Measurements from ENCODE around the gene PPP1R37.

The PPP1R37 gene

DNA sequence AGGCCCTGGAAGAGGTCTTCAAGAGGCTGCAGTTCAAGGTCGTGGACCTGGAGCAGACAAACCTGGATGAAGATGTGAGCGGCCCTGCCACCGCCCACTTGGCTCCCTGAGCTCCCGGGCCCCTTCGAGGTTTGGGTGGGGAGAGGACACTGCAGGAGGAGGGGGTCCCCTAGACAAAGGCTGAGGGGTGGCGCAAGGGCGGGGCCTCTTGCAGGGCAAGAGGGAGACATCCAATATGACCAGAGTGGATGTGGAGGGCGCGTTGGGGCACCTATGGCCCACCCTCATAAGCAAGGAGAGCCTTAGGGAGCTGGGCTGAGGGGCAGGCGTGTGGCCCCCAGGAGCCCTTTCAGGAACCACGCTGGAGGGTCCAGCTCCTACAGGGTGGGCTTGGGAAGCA lies 47.6 kb downstream of the PPP1R37 start:
- no peak for DNase-seq

DNA sequence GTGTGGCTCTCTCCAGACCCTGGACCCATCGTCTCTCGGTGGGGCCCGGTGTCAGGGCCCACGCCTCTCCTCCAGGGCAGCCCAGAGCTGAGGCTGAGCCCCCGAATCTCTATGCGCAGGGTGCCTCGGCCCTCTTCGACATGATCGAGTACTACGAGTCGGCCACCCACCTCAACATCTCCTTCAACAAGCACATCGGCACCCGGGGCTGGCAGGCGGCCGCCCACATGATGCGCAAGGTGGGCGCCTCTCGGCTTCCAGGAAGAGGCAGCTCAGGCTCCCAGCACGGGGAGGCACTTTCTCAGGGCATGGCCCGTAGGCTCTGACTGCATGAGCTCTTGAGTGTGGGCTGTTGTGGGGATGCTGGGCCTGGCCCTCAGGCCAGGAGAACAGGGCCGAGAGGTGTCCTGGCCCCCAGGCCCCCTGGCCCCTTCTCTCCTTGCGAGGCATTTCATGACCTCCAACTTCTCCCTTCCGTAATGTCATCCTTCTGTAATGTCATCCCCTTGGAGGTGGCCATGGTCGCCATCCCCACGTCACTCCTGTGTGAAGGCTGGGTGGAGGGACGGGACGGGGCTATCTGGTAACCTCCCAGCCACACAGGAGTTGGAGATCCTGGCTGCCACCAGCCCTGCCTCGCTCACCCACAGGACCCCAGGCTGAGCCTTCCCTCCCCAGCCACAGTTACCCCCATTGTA lies 48.4 kb downstream of the PPP1R37 start:
- no peak for DNase-seq

DNA sequence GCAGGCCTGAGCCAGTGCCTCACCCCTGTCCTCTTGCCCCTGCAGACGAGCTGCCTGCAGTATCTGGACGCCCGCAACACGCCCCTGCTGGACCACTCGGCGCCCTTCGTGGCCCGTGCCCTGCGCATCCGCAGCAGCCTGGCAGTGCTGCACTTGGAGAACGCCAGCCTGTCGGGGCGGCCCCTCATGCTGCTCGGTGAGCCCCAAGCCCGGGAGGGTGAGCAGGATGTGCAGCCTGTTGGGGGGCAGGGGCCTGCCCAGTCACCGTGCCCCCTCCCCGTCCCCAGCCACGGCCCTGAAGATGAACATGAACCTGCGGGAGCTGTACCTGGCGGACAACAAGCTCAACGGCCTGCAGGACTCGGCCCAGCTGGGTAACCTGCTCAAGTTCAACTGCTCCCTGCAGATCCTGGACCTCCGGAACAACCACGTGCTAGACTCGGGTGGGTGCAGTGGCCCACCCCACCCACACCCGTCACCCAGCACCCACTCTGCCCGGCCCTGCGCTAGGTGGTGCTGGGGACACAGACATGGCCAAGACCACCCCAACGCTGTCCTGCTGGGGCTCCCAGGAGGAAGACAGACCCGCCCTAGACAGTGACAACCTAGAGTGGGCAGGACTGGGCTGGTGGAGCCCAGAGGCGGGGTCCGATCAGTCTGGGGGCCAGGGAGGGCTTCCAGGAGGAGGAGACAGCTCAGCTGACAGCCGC lies 49.2 kb downstream of the PPP1R37 start:
- DNase-seq: no peak

DNA sequence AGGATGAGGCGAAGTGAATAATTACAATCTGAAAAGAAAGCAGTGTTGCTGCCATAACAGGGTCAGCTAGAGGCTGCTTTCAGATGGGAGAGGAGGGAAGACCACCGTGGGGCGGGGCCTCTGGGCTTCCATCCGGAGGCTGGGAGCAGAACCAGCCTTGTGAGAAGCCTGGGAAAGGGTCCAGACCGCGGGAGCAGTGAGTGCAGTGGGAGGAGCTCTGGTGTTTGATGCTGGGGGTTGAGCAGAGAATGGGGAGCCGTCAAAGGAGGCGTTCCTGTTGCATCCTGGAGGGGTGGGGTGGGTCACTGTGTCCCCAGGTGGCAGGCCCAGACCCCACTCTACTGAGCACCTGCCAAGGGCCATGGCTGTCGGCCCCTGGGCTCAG lies 49.7 kb downstream of the PPP1R37 start:
- DNase-seq: no peak

DNA sequence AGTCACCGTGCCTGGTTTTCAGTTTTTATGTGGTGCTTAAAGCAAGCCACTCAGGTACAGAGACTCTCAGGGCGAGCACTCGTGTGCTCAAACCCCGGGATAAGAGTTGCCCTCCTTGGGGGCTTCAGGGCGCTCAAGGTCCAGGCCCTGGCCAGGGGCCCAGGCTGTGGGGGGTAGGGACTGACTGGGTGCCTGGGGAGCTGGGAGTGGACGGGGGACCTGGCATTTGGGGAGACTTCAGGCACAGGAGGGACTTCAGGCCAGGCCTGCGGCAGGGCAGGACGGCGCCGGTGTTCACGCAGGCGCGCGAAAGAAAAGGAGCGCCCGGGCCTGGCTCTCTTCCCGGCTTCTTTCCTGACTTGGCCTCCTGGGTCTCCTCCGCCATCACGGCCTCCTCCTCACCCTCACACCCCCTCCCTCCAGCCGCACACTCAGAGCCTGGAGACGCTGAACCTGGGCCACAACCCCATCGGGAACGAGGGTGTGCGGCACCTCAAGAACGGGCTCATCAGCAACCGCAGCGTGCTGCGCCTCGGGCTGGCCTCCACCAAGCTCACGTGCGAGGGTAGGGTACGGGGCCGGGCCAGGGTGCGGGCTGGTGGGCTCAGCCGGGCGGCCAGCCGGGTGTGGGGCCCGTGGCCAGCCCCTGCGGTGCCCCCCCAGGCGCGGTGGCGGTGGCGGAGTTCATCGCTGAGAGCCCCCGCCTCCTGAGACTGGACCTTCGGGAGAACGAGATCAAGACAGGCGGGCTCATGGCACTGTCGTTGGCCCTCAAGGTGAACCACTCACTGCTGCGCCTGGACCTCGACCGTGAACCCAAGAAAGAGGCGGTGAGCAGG lies 51.7 kb downstream of the PPP1R37 start:
- no peak for DNase-seq

DNA sequence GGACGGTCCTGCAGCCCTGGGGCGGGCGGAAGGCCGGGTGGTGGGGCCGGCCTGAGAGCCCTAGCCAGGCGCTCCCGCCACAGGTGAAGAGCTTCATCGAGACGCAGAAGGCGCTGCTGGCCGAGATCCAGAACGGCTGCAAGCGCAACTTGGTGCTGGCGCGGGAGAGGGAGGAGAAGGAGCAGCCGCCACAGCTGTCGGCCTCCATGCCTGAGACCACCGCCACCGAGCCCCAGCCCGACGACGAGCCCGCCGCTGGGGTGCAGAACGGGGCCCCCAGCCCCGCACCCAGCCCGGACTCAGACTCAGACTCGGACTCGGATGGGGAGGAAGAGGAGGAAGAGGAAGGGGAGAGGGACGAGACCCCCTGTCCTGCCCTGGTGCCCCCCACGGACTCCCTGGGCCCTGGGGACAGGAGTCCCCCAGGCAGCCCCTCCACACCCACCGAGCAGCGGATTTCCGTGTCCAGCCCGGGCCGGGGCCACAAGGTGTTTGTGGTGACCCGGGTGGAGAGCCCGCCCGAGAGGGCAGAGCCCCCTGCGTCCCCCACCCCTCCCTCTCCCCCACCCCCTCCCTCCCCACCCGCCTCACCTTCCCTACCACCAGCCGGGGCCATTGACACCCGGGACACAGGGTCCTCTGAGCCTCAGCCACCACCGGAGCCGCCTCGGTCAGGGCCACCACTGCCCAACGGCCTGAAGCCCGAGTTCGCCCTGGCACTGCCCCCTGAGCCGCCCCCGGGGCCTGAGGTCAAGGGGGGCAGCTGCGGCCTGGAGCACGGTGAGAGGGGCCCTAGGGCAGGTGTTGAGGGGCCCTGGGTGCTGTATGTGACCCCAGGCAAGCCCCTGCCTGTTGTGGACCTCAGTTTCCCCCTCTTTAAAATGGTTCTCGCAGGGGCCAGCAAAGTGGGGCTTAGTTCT lies 52.6 kb downstream of the PPP1R37 start:
- no peak for DNase-seq

DNA sequence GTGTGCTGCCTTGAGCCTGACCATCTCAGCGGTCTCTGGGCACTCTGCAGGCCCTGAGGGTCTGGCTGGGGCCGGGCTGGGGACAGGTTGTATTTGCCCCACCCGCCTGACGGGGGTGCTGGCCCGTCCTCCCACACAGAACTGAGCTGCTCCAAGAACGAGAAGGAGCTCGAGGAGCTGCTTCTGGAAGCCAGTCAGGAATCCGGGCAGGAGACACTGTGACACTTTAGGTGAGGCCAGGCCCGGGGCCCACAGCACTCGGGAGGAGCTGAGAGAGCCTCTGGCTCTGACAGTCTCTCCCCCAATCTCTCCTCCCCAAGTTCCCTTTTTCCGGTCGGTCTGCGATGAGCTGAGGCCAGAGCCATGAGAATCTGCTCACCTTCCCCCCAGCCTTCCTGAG lies 53.3 kb downstream of the PPP1R37 start:
- DNase-seq: no peak

DNA sequence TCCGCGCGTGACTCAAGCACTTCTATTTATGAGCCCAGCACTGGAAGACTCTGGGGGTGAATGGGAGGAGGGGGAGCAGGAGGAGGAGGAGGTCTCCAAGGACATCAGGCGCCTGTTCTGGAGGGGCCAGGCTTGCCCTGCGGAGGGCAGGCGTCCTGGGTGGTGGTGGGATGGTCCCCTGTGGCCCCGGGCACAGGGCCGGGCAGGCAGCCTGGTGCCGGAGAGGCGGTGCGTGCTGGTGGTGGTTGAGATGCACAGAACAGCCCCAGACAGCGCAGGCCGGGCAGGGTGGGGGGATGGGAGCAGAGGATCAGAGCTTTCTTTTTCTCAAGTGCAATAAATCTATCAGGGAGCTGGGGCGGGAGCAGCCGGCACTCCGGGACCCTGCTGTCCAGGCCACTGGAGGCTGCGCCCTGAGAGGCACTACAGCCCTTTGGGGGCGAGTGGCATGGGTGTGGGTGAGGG lies 53.8 kb downstream of the PPP1R37 start:
- no peak for DNase-seq

DNA sequence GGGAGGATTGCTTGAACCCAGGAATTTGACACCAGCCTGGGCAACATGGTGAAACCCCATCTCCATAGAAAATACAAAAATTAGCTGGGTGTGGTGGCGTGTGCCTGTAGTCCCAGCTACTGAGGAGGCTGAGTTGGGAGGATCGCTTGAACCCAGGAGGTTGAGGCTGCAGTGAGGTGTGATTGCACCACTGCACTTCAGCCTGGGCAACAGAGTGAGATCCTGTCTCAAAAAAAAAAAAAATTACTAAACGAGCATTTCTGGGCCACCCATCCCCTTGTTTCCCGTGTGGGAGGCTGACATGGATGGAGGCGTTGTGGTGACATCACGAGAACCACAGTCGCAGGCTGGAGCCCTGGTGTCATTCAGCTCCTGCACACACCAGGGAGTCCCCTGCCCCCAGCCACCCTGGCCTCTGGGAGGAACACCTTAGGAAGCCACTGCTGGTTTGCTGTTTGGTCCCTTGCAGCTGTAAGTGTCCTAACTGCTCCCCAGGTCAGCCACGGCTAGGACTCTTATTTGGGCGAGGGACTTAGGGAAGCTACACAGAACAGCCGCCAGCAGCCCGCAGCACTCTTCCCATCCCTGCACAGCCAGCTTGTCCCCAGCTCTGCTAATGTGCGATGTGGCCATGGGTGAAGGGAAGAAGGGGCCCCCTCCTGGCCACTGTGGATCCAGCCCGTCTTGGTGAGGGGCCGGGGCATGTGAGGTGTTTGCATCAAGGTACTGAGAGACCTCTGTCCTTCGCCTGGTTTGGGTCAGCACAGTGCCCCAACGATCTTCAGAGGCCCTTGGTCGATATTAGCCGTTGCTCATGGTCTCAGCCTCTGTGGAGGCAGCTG lies 55.1 kb downstream of the PPP1R37 start:
- no peak for DNase-seq

DNA sequence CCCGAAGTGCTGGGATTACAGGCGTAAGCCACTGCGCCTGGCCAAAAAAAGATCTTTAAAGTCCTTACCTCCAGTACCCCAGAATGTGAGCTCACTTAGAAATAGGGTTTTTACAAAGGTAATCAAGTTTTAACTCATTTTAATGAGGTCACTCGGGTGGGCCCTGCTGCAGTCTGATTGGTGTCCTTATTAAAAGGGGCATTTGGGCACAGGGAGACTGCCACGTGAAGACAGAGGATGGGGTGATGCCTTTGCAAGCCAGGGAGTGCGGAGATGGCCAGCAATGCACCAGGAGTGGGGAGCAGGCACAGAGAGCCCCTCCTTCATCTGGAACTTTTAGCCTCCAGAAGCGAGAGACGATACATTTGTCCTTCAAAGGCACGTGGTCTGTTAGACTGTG lies 56.1 kb downstream of the PPP1R37 start:
- no peak for DNase-seq

DNA sequence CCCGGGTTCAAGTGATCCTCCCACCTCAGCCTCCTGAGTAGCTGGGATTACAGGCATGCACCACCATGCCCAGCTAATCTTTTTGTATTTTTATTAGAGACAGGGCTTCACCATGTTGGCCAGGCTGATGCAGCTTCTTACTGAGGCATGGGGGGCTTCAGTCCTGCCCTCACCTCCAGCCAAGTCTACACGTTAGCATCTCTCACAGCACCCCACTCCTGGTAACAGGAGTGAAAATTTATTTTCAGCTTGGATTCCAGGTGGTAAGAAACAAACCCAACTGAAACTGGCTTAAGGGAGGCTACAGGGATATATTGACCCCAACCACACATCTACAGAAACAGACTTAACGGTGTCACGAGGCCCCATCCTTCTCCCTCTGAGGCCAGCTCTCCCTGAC lies 57.2 kb downstream of the PPP1R37 start:
- no peak for DNase-seq

DNA sequence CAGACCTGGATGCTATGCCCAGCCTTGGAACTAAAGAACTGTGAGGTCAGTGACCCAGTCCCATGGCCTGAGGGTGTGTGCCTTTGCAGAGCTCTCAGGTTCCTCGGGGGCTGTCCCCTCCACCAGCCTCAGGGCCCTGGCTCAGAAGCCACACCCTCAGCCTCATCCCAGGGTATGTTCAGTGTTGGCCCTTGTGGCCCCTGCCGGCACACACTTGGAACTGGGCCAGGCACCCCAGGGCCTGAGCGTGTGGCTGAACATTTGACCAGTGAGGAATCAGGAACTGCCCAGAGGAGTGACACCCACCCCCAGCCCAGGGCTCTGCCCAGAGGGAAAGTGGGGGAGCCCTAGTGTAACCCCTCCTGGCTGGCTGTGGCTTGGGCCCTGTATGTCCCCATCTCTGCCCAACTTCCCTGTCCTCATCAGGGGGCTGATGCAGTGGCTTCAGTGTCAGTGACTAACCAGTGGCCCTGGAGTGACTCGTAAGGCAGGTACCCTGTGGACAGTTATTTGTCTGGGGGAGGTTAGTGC lies 57.8 kb downstream of the PPP1R37 start:
- DNase-seq: no peak

DNA sequence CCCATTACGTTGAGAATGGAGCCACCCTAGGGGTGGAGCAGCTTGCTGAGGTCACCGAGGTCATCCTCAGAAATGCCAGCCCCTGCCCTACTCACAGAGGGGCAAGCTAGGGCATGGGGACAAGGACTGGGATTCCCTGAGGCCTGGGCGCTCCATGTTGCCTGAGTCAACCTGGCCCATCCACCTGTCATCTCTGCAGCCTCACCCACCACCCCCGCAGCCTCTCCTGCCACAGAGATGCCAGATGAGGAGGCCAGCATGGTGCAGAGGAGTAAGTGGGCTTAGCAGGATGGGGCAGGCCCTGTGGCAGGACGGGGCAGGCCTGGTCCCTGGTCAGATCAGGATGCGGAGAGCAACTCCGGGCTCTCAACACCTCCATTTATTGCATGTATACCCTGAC lies 58.3 kb downstream of the PPP1R37 start:
- DNase-seq: no peak

DNA sequence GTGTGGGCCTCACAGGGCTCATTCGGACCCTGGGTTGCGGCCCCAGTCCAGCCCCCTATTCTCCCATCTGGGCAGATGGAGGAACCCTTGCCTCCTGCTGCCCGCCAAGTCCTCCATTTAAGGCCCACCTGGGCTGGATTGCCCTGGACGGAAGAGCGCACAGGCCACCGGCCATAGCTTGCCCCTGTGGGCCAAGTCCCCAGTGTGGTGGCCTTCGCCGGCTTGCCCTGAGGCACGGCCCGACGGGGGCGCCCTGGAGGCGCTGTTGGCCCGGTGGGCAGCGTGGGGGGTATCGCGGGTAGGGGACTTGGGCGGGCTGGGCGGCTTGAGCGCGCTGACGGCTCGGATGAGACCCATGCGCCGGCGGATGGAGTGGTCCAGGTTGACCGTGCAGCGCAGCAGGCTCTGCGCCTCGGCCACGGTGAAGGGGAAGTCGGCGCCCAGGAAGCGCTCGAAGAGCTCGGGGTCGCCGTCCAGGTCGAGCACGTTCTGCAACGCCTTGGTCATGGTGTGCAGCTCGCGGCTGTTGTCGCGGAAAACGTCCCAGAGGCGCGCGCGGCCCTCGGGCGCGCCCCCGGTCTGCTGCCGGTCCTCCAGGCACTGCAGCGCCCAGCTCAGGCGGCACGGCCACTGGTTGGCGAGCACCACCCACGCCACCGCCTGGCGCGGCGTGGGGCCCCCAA lies 59.0 kb downstream of the PPP1R37 start:
- DNase-seq: no peak

DNA sequence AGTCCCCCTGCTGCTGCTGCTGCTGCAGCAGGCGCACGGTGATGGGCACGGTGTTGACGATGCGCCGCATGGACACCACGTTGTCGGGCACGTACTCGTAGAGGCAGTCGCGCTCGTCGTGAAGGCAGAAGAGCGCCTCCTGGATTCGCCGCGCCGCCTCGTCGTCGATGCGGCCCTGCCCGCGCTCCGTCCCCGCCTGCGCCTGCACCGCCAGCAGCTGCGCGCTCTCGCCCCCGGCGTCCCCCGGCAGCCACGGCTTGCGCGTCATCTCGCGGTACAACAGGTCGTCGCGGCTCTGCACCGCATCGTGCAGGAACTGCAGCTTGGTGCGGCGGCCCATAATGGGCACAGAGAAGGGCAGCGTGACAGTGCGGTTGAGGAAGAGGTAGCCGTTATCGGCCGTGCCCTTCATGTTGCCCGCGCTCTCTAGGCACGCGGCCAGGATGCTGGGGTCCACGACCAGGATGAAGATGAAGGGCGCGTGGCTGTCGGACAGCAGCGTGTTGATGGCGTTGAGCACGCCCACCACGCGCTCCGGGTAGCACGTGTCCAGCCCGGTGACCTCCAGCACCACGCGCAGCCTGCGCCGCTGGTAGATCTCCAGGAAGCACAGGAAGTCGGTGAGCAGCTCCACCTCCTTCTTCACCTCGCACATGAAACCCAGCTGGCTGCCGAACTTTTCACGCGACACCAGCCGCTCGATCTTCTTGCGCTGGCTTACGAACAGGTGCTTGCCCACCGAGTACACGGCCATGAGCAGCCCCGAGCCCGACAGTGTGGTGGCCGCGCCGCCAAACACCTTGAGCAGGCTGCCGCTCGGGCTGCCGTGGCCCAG lies 59.7 kb downstream of the PPP1R37 start:
- DNase-seq: no peak

DNA sequence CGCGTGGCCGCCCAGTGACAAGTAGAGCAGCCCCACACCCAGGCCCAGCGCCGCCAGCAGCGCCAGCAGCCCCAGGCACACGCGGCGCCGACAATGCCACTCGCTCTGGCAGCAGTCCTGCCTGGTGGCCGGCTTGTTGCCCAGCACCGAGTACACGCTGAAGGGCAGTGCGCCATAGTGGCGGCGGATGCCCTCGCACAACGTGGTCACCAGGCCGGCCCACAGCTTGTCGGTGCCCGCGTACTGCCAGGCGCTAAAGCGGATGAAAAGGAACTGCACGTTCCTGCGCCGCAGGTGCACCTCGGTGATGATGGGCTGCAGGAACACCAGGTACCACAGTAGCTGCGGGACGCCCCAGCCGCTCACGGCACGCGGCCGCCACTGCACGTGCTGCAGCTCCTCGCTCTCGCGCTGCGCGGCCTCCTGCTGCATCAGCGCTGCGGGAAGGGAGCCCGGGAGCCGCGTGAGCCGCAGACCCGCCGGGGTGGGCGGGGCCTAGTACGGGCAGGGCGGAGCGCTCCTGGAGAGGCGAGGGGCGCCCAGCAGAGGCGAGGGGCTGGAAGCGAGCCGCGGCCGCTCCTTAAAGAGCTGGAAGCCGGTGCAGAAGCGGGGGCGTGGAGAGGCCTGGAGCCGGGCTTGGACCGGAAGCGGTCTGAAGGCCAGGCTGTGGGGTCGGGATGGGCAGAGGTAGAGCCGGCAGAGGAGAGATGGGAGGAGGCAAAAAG lies 60.5 kb downstream of the PPP1R37 start:
- DNase-seq: no peak

DNA sequence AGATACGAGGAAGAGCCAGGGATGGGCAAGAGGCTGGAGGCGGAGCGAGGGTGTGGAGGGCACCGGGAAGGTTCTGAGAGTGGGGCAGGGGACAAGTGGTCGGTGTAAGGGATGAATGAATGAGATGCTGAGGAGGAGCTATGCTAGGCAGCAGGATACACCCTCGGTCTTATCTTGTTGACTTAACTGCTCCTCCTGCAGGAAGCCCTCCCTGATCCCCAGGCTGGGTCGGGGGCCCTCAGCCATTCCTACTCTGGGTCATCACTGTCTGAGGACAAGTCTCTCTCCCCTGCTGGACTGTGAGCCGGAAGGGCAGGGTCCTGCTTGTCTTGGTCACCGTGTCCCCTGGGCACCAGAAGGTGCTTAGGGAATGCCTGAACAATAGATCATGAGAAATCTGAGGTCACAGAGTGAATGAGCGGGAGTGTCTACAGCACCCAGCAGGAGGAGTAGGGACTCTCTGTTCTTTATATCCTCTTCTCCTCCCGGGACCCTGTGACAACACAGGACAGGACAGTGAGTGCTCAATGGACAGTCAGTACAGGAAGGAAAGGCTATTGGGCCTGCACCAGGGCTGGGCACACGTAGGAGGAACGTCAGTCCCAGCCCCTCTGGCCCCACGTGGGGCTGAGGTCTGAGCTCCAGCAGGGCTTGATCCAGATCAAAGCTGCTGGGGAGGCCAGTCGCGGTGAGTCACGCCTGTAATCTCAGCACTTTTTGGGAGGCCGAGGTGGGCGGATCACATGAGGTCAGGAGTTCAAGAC lies 61.3 kb downstream of the PPP1R37 start:
- no peak for DNase-seq

DNA sequence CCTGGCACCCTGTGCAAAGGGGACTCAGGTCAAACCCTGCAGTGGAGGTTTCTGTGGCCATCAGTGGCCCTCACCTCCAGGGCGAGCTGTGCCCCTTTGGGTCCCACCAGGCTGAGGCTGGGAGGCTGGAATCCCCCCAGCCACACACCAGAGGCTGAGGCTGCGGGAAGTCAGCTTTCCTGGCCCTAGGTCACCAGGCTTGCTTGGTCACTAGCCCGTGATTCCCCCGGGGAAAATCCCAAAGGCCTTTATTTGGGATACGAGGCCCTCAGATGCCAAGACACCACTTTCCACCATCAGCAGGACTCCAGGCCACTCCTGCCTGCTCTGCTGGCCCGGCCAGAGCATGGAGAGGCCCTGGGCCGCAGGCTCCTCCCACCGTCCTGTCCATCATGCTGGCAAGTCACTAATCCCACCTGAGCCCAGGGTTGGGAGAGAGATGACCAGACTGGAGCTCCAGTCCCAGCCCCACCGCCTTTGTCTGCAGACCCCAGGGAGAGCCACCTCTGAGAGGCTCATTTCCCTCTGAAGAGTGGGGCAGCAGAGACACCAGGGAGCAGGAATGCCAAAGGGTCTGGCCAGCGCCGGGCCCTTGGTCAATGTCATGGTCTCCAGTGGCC lies 63.1 kb downstream of the PPP1R37 start:
- no peak for DNase-seq
